HEK293T (cell line): ENCODE results near the gene HNMT.
"Not testable (repeated sequence)": the region's sequence is repeated elsewhere in the genome, so short reads cannot be mapped to it uniquely, and the experiment has no call there.

ENCODE experiments used
- CTCF ChIA-PET: fragments of 350-600 bp; formaldehyde crosslinking; extraction: SDS; loops from one replicate; lab custom pipeline; 2021; ENCODE audit warnings: antibody characterized with exemption, inconsistent platforms; lab: Yijun Ruan, JAX
- POLR2A ChIA-PET: fragments of 350-600 bp; formaldehyde crosslinking; extraction: SDS; loops from one replicate; lab custom pipeline; 2020; ENCODE audit warnings: antibody characterized with exemption, inconsistent platforms; lab: Yijun Ruan, JAX
- DNase-seq: peaks from one replicate; pipeline ENCODE4 v3.0.0; 2012; ENCODE audit warnings: mixed read lengths; ENCODE audit errors: extremely low spot score
- ARNT ChIP-seq: fragments of 450-650 bp; IDR thresholded peaks from 2 replicates; pipeline ENCODE4 v1.6.1; 2017; ENCODE audit warnings: mild to moderate bottlenecking
- BHLHE40 ChIP-seq: fragments of 450-650 bp; IDR thresholded peaks from 2 replicates; pipeline ENCODE4 v1.6.1; 2016; ENCODE audit warnings: mild to moderate bottlenecking, moderate library complexity, borderline replicate concordance
- CTBP1 ChIP-seq: fragments of 450-650 bp; IDR thresholded peaks from 2 replicates; pipeline ENCODE4 v1.6.1; 2016; ENCODE audit warnings: borderline replicate concordance
- ELF4 ChIP-seq: fragments of 450-650 bp; IDR thresholded peaks from 2 replicates; pipeline ENCODE4 v1.6.1; 2017; ENCODE audit warnings: antibody characterized with exemption
- FOXA1 ChIP-seq: fragments of 450-650 bp; IDR thresholded peaks from 2 replicates; pipeline ENCODE4 v1.6.1; 2016; ENCODE audit warnings: mild to moderate bottlenecking
- FOXK2 ChIP-seq: fragments of 450-650 bp; IDR thresholded peaks from 2 replicates; pipeline ENCODE4 v1.6.1; 2016; ENCODE audit warnings: mild to moderate bottlenecking
- FOXM1 ChIP-seq: fragments of 450-650 bp; IDR thresholded peaks from 2 replicates; pipeline ENCODE4 v1.6.1; 2017; ENCODE audit warnings: mild to moderate bottlenecking, borderline replicate concordance
- HDGF ChIP-seq: fragments of 450-650 bp; IDR thresholded peaks from 2 replicates; pipeline ENCODE4 v1.6.1; 2017; ENCODE audit warnings: antibody characterized with exemption, borderline replicate concordance
- L3MBTL2 ChIP-seq: fragments of 450-650 bp; conservative IDR thresholded peaks from 2 replicates; pipeline ENCODE4 v1.6.1; 2016; ENCODE audit warnings: mild to moderate bottlenecking
- LEF1 ChIP-seq: fragments of 450-650 bp; IDR thresholded peaks from 2 replicates; pipeline ENCODE4 v1.6.1; 2017; ENCODE audit warnings: mild to moderate bottlenecking, borderline replicate concordance
- NFRKB ChIP-seq: fragments of 450-650 bp; IDR thresholded peaks from 2 replicates; pipeline ENCODE4 v1.6.1; 2016; ENCODE audit warnings: mild to moderate bottlenecking, moderate library complexity
- PKNOX1 ChIP-seq: fragments of 450-650 bp; IDR thresholded peaks from 2 replicates; pipeline ENCODE4 v1.6.1; 2016
- SP1 ChIP-seq: fragments of 450-650 bp; IDR thresholded peaks from 2 replicates; pipeline ENCODE4 v1.6.1; 2017
- SUZ12 ChIP-seq: fragments of 450-650 bp; IDR thresholded peaks from 2 replicates; pipeline ENCODE4 v1.6.1; 2016; ENCODE audit warnings: mild to moderate bottlenecking
- TARDBP ChIP-seq: fragments of 450-650 bp; IDR thresholded peaks from 2 replicates; pipeline ENCODE4 v1.6.1; 2016
- ZNF384 ChIP-seq: fragments of 450-650 bp; IDR thresholded peaks from 2 replicates; pipeline ENCODE4 v1.6.1; 2016

Gene HNMT

GRCh38 chr2:137964066-137964858 lies at the start of gene HNMT:
HNMT (plus strand) TSS chr2:137964473; CDS start chr2:137964492, 19 bp downstream.
- DNase-seq = no peak
- CTCF ChIA-PET = no interaction called here
- POLR2A ChIA-PET = no interaction called here
- TF ChIP-seq ZNF384 (no peak), SUZ12 (no peak), HDGF (no peak), ARNT (no peak), LEF1 (no peak), ELF4 (no peak), NFRKB (no peak), FOXK2 (no peak), FOXA1 (no peak), PKNOX1 (no peak), FOXM1 (no peak), BHLHE40 (no peak), TARDBP (no peak)

GRCh38 chr2:137921105-137921880 lies 43.0 kb upstream of the HNMT start:
- ChIA-PET POLR2A (no interaction called here), CTCF (no interaction called here)
- TF ChIP-seq FOXK2 (no peak), SP1 (no peak), ARNT (no peak), L3MBTL2 (no peak), ZNF384 (no peak), ELF4 (no peak), PKNOX1 (no peak), SUZ12 (no peak)
- DNase-seq = no peak

- CTCF ChIA-PET, DNase-seq, POLR2A ChIA-PET: not testable (repeated sequence)
Measured at GRCh38 chr2:137922171-137922570, 42.1 kb upstream of the HNMT start.

GRCh38 chr2:137924019-137924418 lies 40.3 kb upstream of the HNMT start:
- DNase-seq = no peak
- TF ChIP-seq NFRKB (no peak), ARNT (no peak), L3MBTL2 (no peak), FOXA1 (no peak), ZNF384 (no peak), FOXM1 (no peak), FOXK2 (no peak)
- ChIA-PET CTCF (no interaction called here), POLR2A (no interaction called here)

- ChIA-PET CTCF (no interaction called here), POLR2A (no interaction called here)
- no peak for DNase-seq
- no peak for TF ChIP-seq SP1
- no peak for TF ChIP-seq HDGF
- TF ChIP-seq ELF4 = no peak
- TF ChIP-seq BHLHE40 = no peak
- TF ChIP-seq FOXM1 = no peak
- no peak for TF ChIP-seq LEF1
- TF ChIP-seq FOXA1 = no peak
- TF ChIP-seq ARNT = no peak
- no peak for TF ChIP-seq CTBP1
- TF ChIP-seq SUZ12 = no peak
- TF ChIP-seq ZNF384 = no peak
Measured at GRCh38 chr2:137925599-137925998, 38.7 kb upstream of the HNMT start.

- POLR2A ChIA-PET = no interaction called here
Measured at GRCh38 chr2:137927846-137928245, 36.4 kb upstream of the HNMT start.

More at GRCh38 chr2:137927846-137928245, 36.4 kb upstream of the HNMT start:
- DNase-seq = no peak
- CTCF ChIA-PET = no interaction called here
- no peak for TF ChIP-seq HDGF
- TF ChIP-seq TARDBP = no peak
- no peak for TF ChIP-seq LEF1
- TF ChIP-seq SUZ12 = no peak
- TF ChIP-seq L3MBTL2 = no peak
- TF ChIP-seq FOXM1 = no peak
- no peak for TF ChIP-seq ELF4
- TF ChIP-seq ARNT = no peak
- no peak for TF ChIP-seq CTBP1
- TF ChIP-seq SP1 = no peak
- no peak for TF ChIP-seq PKNOX1
- no peak for TF ChIP-seq ZNF384
